NCI-H1092 (cell line): ENCODE measurements around the gene MACROH2A1.

Experiments
- DNase-seq: peaks from one replicate; lab custom pipeline; 2025; lab: John Stamatoyannopoulos, UW

Gene MACROH2A1

DNA sequence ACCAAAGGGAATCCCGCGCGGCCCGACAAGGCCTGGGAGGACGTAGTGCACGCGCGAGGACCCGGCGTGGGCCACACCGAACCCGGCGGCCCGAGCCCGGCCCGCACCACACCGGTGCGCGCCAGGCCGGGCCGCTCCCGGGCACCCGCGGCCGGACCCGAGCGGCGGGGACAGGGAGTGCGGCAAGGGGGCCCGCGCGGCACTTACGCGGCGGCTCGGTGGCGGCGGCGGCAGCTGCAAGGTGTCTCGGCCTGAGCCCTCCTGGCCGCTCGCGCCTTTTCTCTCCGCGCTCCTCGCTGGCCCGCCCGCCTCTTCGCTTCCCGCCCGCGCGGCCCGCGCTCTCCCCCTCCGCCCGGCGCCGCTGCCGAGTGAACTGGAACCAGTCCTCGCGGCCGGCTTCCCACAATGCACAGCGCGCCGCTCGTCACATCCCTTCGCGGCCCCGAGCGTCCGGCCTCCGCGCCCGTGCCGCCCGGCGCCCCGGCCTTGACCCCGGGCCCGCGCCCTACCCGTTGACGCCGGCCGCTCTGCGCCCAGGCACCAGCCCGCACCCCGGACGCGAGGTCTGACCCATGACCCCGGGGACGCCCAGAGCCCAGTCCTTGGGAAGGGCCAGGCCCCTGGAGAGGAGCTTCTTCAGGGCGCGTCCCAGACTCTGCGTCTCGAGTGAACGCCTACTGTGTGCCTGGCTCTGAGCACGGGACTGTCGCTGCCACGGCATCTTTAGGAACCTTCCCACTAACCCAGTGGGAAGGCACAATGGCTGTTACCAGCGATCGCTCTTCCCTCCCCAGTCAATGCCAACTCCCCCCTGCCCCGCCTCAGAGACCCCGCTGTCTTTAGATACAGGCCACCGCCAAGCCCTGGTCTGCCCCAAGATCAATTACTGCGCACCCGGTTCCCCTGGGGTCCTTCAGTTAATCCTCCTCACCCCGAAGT is at the start of gene MACROH2A1:
MACROH2A1 (minus strand) TSS at position 377 of the 939 bp plus-strand sequence. CDS start 10,138 bp downstream, outside the sequence.
- DNase-seq: peak; percentile 73

DNA sequence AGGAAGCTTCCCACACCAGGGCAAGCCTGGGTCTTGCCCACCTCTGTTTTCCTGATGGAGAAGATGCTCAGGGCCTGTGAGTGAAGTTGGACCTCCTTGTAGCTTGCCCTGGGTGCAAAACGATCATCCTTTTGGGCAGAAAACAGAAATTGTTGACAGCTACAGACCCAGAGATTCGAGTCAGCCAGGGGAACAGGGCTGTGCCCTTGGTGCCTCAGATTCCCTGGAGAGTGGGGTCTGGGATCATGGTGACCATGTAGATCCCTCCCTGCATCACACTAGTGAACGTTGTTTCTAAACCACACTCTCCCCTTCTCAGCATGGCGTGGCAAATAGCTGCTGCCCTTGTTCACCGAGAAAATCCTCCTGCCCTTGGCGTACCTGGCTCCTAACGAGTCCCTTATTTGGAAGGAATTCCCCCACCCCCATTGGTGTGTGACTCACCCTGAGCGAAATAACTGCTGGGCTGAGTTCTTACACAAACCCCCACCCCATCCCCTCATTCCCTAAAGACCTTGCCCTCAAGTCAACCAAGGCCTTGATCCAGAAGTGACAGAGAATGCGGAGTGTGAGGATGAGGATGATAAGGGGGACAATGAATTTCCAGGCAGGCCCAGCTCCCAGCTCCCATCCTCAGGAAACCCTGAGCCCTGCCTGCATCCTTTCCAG is 49.2 kb upstream of the MACROH2A1 start:
- no peak for DNase-seq

DNA sequence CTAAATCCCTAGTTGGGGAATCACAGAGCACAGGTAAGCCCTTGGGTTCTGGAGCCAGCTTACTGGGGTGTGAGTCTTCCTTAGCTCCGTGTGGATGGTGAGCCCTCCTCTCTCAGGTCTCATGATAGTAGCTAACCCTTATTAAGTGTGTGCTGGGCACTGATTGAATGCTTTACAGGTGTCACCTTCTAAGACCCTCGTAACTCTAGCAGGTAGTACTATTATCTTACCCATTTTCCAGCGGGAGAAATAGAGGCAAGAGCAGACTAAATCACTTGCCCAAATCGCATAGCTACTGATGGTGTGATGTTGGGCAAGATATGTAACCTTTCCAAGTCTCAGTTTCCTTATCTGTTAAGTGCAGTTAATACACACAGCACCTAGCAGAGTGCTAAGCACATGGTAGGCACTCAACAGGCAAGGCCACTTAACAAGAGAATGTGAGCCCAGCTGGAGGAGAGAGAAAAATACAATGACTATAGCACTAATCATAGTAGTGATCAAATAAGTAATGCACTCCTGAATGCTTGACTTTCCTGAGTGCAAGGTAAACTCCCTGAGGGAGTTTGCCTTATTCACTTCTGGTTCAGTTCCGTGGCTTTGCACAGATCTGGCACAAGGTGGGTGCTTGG is 48.4 kb upstream of the MACROH2A1 start, which contains the start of gene DCANP1:
DCANP1 (minus strand) TSS at position 51 of the 632 bp plus-strand sequence. CDS start 240 bp downstream, outside the sequence.
- no peak for DNase-seq

DNA sequence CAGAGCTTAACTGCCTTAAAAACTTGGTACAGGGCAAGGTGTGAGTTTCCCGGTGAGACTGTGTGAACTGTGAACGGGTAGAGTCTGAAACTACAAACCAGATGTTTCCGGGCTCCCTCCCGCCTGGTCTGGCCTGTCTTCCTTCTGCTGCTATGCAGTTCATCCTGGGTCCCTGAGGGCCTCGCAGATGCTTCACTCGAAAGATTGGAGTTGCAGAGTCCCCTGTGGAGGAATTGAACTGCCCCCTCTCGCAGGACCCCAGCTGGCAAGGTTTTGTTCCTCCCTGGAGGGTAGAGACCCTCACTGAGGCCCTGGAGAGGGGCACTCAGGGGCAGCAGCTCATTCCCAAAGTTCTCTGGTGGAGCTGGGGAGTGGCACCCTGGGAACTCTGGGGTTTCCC is 47.6 kb upstream of the MACROH2A1 start:
- DNase-seq: no peak

DNA sequence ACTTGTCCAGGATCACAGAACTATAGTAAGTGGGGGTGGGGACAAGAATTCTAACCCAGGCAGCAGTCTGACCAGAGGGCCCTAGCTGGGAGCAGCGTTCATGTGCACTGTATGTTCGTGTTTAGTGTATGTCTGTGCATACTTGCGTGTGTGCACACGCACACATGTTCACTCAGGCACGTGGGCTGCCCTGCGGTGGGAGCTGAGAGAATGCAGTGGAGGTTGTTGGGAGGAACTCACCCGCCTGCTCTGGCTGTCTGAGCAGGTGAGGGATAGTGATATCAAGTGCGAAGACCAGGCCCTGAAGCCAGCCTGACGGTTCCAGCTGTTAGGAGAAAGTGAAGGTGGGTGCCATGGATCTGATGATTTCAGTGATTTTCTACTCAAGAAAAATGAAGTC is 47.2 kb upstream of the MACROH2A1 start:
- DNase-seq: no peak

DNA sequence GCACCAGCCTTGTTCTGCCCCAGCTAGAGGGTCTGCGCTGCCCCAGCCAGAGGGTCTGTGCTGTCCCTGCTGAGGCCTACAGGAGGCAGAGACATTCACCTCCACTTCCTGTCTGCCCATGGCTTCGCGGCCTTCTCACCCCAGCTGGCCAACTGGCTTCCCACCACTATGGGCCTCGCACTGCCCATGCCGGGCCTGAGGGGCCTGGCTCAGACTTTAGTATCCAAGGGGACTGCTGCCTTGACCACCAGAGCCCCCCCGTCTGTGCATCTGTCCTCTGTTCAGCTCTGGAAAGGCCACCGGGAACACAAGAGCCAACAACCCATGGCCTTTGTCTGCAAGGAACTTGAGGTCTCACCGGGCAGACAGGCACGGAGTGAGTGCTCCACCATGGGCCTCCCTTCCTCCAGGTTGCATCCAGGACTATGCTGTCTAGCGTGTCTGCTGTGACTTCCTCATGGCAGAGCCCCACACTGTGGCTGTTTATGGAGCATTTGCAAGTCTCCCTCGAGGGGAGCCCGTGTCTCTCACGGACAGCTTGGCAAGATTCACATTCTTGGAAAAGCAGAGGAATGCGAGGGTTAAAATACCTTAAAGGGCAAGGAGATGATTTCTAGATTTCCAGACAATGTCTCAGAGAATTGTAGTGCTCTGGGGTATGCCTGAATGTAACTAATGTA is 46.4 kb upstream of the MACROH2A1 start:
- no peak for DNase-seq

DNA sequence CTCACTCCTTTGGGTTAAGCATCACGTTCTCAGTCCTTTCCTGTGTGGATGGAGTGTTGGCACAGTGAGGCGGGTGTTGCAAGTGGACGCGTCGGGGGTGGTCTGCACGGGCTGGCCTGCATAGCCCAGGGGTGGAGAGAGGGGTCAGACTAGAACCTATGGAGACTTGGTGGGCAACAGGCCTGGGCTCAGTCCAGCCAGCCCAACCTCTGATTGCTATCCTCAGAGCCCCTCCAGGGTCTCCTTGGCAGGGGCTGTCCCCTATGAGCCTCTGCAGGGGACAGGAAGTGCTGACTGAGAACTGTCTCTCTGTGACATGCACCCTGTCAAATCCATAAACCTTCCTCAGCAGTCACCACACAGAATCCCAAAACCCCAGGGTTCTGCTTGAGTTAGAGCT is 45.9 kb upstream of the MACROH2A1 start:
- no peak for DNase-seq

DNA sequence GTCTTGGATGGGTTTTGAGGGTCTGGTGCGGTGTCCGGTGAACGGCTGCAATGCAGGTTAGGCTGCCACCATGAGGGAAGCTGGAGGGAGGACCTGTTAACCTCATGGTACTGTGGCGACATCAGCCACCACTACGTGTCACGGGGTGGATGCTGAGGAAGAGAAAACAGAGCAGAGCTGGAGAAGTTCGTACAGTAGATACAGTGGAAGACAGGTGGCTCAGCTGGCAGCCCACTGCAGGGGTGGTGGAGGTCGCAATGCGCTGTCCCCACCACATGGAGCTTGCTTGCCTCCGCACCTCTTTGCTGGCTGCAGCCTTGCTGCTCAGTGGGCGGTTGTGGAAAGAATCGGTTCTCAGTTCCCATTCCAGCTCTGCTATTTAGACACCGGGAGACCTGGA is 45.3 kb upstream of the MACROH2A1 start:
- DNase-seq: no peak

DNA sequence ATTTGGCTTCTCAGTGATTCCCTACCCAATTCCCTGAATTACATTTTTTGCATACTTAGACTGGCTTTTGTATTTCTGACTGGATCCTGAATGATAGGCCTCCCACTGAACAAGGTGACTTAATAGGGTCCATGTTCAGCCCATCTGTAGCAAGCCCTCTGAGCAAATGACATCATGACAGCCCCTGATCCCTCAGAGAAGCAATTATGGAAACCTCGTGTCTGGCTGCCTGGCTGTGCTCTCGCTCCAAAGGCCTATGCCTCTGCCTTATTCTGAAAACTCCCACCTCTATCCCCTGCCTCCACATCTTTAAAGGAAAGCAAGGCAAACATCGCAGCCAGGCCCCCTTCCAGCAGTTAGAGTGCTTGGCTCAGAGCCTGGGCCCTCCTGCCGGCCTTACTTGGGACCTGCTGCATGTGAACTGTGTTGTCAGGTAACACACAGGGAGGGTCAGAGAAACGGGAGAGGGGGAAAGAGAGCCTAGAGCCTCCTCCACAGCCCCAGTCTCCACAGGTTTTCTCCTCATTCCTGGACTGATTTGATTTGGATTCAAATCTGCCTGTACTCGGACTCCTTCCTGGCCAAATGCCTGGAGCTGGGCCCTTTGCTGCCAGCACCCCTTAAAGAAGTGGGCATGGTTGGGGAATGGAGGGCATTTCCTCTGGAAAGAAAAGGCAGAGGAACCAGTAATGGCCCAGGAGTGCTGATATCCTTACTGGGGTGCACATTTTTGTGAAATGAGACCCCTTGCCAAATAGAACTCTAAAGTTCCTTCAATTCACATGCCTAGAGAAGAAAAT is 44.3 kb upstream of the MACROH2A1 start:
- no peak for DNase-seq

DNA sequence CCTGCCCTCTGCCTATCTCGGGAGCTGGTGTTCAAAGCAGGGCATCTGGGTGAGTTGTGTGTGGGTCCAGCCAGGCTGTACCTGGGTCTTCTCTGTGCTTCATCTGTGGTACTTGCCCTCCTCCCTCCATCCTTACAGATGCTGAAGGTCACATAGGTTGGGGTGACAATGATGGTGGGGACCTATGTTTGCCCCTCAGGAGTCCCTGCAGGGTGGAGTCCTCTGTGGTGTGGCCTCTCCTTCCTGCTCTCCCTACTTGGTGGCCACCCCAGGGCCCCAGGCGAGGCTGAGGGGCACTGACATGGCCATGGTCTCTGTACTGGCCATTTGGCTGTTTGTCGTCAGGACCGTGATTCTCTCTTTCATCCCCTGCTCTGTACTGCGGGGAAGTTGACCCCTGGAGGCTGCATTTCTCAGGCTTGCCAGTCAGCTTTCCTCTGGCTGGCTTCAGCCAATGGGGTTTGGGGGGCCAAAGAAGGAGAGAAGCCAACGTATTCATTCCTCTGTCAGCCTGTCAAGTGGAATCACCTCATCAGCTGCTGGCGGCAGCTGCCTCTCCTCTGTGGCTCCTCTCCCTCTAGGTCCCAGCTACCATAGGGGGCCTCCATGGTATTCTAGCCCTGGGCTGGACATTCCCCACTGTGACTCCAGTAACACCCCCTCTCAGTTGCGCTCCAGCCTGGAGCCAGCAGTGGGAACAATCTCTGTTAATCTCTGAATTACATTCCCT is 43.6 kb upstream of the MACROH2A1 start:
- no peak for DNase-seq

DNA sequence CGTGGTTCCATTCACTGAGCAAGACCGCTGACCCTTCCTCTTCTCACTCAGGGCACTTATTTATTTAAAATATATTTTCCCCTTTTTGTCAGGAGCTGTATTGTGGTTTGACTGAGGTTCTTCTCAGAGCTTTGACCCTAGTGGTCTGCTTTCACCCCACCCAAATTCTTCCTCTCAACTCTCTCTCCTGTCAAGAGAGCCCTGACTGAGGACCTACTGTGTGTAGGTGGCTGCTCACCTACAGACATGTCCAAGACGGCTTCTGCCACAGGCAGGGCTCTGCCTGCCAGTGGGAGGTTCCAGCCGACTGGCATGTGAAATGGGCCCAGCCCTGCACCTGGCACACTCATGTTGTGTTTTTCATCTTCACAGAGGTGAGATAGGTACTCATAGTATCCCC is 42.9 kb upstream of the MACROH2A1 start:
- no peak for DNase-seq

DNA sequence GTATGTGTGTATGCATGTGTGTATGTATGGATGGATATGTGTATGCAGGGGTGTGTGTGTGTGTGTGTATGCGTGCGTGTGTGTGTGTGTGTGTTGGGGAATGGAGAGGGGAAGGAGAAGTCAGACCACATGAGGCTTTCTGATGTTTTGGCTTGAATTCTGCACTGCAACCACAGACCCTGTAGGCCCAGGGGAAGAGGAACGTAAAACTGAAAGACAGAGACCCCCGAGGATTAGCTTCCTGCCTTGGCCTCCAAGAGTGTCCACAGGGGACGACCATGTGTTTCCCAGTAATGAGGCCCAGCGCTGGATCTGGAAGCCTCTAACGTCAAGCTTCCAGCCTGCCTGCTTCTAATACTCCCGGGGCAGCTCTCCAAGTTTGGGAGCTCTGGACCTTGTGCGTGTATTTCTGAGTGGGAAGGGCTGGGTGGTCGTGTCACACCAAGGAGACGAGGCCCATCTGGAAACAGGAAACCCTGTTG is 42.4 kb upstream of the MACROH2A1 start:
- no peak for DNase-seq

DNA sequence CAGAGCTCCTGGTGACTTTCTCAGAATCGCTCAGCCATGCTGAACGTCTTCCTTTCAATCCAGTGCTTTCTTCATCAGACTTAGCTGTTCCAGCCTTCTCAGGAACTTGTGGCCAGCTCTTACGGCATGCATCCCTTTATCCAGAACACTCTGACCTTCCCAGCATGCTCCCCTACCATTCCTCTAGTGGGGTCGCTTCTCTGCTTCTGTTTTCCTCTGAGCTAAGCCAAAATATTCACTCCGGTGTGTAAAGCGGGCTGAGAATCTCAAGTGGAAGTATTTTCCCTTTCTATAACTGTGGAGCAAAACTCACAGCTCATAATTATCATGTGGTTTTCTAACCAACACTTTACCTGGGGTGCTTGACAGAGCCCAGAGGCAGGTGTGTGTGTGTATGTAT is 41.9 kb upstream of the MACROH2A1 start:
- DNase-seq: no peak

DNA sequence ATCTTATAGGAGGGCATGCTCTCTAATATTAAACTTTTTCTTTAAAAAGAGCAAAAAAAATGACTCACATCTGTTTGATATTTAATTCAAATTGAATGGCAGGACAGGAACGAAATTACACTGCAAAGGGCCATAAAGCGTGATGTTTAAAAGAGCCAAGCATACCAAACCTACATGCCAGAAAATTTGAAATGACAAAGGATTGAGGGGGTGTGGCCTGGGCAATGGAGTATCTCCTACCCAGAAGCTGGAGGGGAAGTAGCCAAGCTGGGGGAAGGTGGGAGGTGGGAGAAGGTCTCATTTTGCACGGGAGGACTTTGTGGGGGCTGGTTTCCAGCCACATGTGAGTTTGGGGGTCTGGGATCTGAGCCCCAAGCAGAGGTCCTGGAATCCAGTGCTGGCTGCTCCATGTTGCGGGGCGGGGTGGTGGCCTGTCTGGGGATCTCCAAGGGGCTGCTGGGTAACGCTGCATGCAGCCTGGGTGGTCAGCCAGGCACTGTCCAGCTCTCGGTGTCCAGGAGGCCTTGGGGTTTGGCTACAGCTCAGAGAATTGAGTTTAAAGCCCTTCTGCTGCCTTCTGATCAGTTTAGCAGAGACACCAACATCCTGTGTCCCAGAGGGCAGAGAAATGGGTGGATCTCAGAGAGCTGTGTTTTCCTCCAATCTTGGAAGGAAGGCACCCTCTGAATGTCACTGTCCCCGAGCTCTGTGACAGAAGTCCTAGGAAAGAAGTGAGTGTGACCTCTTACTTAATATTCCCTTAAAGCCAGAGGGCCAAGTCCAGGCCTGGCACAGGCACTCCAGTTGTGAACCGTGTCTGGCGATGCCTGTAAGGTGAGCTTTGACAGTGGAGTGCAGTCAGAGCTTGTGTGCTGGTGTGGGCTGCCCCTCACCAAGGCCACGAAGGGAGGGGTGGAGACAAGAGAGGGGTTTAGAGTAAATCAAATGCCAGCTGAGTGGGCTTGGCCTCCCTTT is 40.5 kb upstream of the MACROH2A1 start:
- DNase-seq: no peak

DNA sequence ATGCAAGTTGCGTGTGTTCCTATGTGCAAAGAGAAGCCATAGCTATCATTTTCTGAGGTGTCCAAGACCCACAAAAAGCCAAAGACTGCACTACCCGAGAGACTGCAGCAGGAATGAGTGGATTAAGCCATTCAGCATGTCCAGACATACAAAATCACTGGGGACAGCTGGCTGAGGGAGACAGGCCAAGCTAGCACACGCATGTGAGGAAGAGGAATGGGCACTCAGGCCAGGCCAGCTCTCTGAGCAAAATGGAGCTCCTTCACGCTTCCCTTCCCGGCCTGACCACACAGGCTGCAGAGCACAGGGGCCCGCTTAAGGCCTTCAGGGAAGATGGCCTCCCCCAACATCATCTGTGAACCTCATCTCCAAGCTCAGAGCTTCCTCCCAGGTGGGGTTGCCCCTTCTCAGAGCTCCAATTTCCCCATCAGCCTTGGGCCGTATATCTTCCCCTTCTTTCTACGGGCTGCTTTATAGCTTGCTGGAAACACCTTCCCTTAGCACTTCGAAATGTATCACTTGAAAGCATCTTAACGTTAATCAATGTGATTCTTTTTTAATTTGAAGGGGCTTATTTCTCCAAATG is 39.7 kb upstream of the MACROH2A1 start:
- no peak for DNase-seq

DNA sequence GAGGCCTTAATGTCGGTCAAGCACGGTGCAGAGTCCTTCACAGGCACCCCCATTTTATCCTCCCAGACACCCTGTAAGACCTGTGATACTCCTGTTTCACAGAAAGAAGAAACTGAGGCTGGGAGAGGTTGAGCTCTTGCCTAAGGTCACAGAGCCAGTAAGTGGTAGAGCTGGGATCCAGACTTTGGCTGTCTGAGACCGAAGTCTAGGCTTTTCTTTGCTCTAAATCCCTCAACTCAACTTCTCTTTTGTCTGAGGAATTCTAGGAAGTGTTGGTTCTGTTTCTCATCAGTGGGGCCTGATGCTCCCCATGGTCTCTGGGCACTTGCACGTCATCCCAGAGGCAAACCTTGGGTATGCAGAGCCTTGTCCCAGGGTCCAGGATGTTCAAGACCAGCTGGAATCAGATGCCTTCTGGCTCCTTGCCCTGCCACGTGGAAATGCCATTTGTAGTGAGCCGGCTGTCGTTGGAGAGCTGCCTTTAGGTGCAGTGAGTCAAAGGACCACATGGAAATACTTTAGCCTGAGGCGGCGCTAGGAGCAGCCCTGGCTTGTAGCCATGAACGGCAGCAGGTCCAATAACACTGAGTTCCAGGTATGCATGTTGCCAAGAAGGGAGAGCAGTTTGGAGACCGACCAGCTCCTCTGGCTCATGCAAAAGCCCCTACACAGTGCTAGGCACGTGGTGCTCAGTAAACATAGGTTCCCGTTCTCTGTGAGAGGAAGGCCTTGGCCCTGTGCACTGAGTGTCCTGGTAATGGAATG is 38.9 kb upstream of the MACROH2A1 start:
- peak; percentile 62 for DNase-seq

DNA sequence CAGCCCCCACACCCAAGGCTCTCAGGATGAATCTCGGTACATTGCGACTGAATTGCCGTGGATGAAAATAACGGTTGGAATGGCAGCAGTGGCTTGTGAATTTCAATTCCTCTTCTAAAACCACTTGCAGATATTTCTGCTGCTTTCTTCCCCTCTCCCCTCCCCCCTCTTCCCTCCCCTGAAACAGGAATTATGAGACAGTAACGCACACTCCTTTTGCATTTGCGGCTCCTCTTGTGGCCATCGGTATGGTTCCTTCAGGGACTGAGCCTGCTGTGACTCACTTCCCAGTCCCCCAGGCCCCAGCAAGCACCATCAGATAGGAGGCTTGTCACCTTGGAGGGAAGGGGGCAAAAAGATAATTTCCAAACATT is 38.4 kb upstream of the MACROH2A1 start:
- DNase-seq: no peak

DNA sequence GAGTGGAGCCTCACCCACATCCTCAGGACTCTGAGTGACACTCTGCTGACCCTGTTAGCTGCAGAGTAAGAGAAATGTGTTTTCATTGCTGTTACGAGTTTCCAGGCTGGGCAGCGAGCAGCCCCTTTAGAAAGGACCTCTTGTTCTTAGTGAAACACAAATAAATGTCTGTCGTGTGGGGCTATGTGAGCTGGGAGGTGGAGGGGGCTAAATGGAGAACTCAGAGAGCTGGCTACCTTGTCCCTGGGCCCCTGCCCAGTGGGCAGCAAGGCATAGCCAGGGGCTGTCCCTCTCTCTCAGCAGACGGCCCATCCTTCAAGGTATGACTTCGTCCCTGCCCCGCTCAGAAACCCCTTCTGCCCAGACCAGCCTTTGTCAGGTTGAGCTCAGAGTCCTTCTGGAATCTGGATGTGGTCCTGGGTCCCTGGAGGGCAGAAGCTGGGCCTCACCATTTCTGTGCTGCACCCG is 38.0 kb upstream of the MACROH2A1 start:
- no peak for DNase-seq
